Skeletal muscle satellite cell (primary cell): Measurements from ENCODE around the gene GH1.

Experiments used
- H3K27me3 ChIP-seq: 2 replicates; pipeline ENCODE4 v1.7.0; 2013; ENCODE audit warnings: low read length; ENCODE audit not compliant: control insufficient read depth, insufficient read depth
- H3K36me3 ChIP-seq: 2 replicates; pipeline ENCODE4 v1.7.0; 2013; ENCODE audit warnings: mild to moderate bottlenecking, control low read depth, low read length; ENCODE audit not compliant: insufficient read depth
- H3K4me1 ChIP-seq: 2 replicates; pipeline ENCODE4 v1.7.0; 2013; ENCODE audit warnings: low read length; ENCODE audit not compliant: control insufficient read depth, insufficient read depth
- H3K4me2 ChIP-seq: 2 replicates; pipeline ENCODE4 v1.7.0; 2013; ENCODE audit warnings: mild to moderate bottlenecking, low read length
- H3K4me3 ChIP-seq: 2 replicates; pipeline ENCODE4 v1.7.0; 2013; ENCODE audit warnings: low read length
- H3K9ac ChIP-seq: 2 replicates; pipeline ENCODE4 v1.7.0; 2013; ENCODE audit warnings: mild to moderate bottlenecking, low read depth, low read length, moderate library complexity
- H3K9me3 ChIP-seq: replicated peaks from 2 replicates; pipeline ENCODE4 v1.7.0; 2013; ENCODE audit warnings: mild to moderate bottlenecking, control low read depth, low read length

Gene GH1

GRCh38 chr17:63954402-63955063 is 35.9 kb upstream of the GH1 start:
- Histone ChIP-seq H3K4me2 (no peak overlapping the region), H3K4me3 (no peak overlapping the region), H3K36me3 (no peaks in the 10 kb centered on the region), H3K9me3 (no peaks in the 10 kb centered on the region), H3K4me1 (no peaks in the 10 kb centered on the region), H3K27me3 (peaks cover 12% of the 10 kb centered on the region), H3K9ac (no peak overlapping the region)

DNA sequence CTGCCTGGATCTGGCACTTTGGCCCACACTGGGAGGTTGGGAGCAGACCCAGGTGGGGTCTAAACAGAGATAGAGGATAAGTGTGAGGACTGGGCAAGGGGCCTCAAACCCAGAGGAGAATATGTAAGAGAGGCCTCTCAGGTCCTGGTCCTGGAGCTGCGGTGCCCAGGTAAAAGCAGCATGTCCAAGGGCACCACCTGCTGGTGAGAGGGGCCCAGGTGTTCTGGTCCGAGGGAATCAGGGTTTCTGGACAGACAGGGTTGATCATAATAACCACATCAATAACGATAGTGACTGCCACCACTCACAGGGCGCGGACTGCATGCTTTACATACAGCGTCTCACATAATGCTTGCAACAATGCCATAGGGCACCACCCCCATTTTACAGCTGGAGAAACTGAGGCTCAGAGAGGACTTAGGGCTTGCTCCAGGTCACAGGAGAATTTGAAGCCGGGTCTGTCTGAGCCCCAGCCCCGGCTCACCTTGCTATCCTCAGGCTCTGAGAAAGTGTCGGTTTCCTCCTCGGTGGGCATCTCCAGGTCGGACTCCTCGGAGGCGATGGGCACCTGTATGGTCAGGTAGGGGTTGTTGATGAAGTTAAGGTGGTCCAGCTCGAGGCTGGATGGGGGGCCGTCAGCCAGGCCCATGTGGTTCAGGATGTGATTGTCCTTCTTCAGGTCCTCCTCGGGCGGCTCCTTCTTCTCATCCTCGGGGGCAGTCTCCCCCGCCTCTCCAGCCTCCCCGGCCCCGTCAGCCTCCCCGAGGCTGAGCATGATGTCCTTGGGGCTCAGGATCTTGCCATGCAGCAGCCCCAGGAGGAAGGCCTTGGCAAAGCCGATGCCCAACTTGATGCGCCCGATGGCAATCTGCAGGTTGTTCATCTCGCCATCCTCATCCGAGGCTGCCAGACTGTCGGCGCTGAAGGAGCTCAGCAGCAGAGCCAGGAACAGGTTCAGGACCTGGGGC is 32.6 kb upstream of the GH1 start:
- H3K4me2 ChIP-seq: no peak overlapping the region
- no peak overlapping the region for H3K4me3 ChIP-seq
- peaks cover 18% of the 10 kb centered on the region for H3K27me3 ChIP-seq
- no peaks in the 10 kb centered on the region for H3K36me3 ChIP-seq
- no peaks in the 10 kb centered on the region for H3K4me1 ChIP-seq
- H3K9ac ChIP-seq: no peak overlapping the region
- no peaks in the 10 kb centered on the region for H3K9me3 ChIP-seq

GRCh38 chr17:63949576-63950250 is 31.1 kb upstream of the GH1 start:
- Histone ChIP-seq H3K9ac (no peak overlapping the region), H3K4me2 (no peak overlapping the region), H3K36me3 (no peaks in the 10 kb centered on the region), H3K4me3 (no peak overlapping the region), H3K4me1 (no peaks in the 10 kb centered on the region), H3K9me3 (no peaks in the 10 kb centered on the region), H3K27me3 (peaks cover 19% of the 10 kb centered on the region)

DNA sequence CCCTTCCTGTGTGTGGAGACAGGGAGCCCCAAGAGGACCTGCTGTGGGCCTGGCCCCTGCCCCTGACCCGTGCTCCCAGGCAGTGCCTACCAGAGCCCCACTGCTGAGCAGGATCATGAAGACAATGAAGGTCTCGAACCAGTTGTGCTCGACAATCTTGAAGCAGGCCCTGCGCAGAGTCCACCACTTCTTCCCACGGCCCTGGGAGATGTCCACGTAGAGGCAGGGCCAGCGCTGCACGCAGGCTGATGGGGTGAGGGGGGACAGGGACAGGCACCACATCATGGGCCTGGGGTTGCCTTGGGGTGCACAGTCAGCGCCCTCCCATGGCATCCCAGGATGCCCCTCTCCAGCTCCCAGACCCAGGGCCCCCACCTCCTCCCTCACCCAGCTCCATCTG is 29.9 kb upstream of the GH1 start:
- no peak overlapping the region for H3K9ac ChIP-seq

GRCh38 chr17:63947711-63948330 is 29.2 kb upstream of the GH1 start:
- no peak overlapping the region for H3K9ac ChIP-seq
- H3K4me2 ChIP-seq: no peak overlapping the region
- no peaks in the 10 kb centered on the region for H3K36me3 ChIP-seq
- H3K27me3 ChIP-seq: peaks cover 26% of the 10 kb centered on the region
- H3K4me1 ChIP-seq: no peaks in the 10 kb centered on the region
- no peaks in the 10 kb centered on the region for H3K9me3 ChIP-seq
- H3K4me3 ChIP-seq: no peak overlapping the region

More for the DNA sequence above, 29.9 kb upstream of the GH1 start:
- no peaks in the 10 kb centered on the region for H3K36me3 ChIP-seq
- H3K4me2 ChIP-seq: no peak overlapping the region
- H3K9me3 ChIP-seq: no peaks in the 10 kb centered on the region
- peaks cover 23% of the 10 kb centered on the region for H3K27me3 ChIP-seq
- no peak overlapping the region for H3K4me3 ChIP-seq
- H3K4me1 ChIP-seq: no peaks in the 10 kb centered on the region

GRCh38 chr17:63946440-63947363 is 28.1 kb upstream of the GH1 start:
- H3K4me1 ChIP-seq: no peaks in the 10 kb centered on the region
- no peaks in the 10 kb centered on the region for H3K9me3 ChIP-seq
- H3K9ac ChIP-seq: no peak overlapping the region
- H3K27me3 ChIP-seq: peaks cover 29% of the 10 kb centered on the region
- H3K4me3 ChIP-seq: no peak overlapping the region
- H3K36me3 ChIP-seq: no peaks in the 10 kb centered on the region
- H3K4me2 ChIP-seq: no peak overlapping the region

GRCh38 chr17:63945784-63946439 is 27.3 kb upstream of the GH1 start:
- H3K9ac ChIP-seq: no peak overlapping the region
- H3K9me3 ChIP-seq: no peaks in the 10 kb centered on the region
- no peaks in the 10 kb centered on the region for H3K4me1 ChIP-seq
- H3K27me3 ChIP-seq: peaks cover 27% of the 10 kb centered on the region
- H3K4me2 ChIP-seq: no peak overlapping the region
- H3K4me3 ChIP-seq: no peak overlapping the region
- H3K36me3 ChIP-seq: no peaks in the 10 kb centered on the region

DNA sequence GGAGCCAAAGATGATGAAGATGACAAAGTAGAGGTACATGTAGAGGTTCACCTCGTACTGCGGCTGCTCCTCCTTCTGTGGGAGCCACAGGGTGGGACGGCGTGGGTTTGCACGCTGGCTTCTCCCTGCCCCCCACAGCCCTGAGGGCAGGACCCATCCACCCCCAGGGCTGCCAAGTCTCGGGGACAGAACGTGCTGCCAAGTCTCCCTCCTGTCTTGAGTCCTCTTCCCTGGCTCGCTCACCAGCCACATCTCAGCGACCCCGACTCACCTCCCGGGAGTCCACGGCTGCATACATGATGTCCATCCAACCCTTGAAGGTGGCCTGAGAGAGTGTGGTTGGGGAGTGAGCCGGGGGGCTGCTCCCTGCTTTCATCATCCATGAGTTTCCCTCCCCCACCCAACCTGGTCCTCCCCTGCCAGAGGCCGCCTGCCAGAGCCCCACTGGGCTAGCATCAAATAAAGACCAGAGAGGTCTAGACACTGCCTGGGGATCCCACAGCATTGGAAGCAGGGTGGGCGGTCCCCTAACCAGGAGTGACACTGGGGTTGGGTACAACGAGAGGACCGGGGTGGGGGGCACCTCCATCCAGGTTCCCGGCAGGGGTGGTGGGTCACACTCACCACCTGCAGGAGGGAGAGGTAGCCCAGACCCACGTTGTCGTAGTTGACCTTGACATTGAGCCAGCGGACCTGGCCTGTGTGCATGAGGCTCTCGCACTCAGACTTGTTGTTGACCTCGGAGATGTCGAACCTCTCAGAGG is 26.3 kb upstream of the GH1 start:
- Histone ChIP-seq H3K36me3 (no peaks in the 10 kb centered on the region), H3K4me2 (no peak overlapping the region), H3K9ac (no peak overlapping the region), H3K4me1 (no peaks in the 10 kb centered on the region), H3K9me3 (no peaks in the 10 kb centered on the region), H3K27me3 (peaks cover 24% of the 10 kb centered on the region), H3K4me3 (no peak overlapping the region)

GRCh38 chr17:63943745-63944144 is 25.1 kb upstream of the GH1 start:
- no peak overlapping the region for H3K9ac ChIP-seq

More at GRCh38 chr17:63943745-63944144, 25.1 kb upstream of the GH1 start:
- Histone ChIP-seq H3K4me3 (no peak overlapping the region), H3K27me3 (peaks cover 18% of the 10 kb centered on the region), H3K9me3 (no peaks in the 10 kb centered on the region), H3K36me3 (no peaks in the 10 kb centered on the region), H3K4me1 (no peaks in the 10 kb centered on the region), H3K4me2 (no peak overlapping the region)
